Measurements from ENCODE around the gene SLC17A5.

The SLC17A5 gene

DNA sequence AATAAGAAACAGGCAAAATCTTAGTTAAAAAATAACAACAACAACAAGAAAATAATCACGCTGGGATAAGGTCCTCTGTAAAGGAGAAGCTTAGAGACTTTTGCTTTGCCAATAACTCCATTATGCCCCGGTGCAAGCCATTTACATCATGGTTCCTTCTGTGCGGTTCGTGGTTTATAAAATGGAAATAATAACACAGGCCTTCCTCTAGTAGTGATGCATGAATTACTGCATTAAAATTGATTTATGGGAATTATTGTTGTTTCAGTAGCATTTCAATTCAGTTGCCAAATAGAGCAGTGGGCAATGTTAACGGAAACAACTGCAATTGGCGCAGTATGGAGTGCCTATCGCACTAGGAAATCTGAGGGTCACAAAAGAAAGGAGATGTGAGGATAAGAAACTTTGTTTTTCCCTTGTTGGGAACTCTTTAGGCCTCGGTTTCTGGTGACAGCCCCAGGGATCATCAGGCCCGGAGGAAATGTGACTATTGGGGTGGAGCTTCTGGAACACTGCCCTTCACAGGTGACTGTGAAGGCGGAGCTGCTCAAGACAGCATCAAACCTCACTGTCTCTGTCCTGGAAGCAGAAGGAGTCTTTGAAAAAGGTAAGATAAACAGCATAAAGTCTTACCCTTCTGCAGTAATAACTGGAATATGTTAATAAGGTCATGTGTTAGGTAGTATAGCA is 43.3 kb upstream of the SLC17A5 start:
- Histone ChIP-seq H3K4me3 (peak overlapping the region; percentile 62 to 63), H3K27ac (no peak overlapping the region), H3K27me3 (no peaks in the 10 kb centered on the region), H3K4me1 (peaks cover 0 to 24% (median 16%) of the 10 kb centered on the region in 4 donors), H3K9me3 (no peaks in the 10 kb centered on the region), H3K36me3 (no peaks in the 10 kb centered on the region)
- intact Hi-C loops (cut with DNase I; ENCODE audit: low total_unique reads), result no loop called here
- no peak for DNase-seq
- TF ChIP-seq CTCF (IDR thresholded peaks at IDR 0.05), result no peak

GRCh38 chr6:73695619-73696421 is 42.0 kb upstream of the SLC17A5 start, which contains the start of gene CD109:
Gene CD109 (plus strand): TSS chr6:73696203. CDS start chr6:73696216, 13 bp downstream.
- Histone ChIP-seq H3K27me3 (no peaks in the 10 kb centered on the region), H3K9me3 (no peaks in the 10 kb centered on the region), H3K4me3 (peak within 1 kb of the TSS; percentile 62 to 63), H3K27ac (peak within 1 kb of the TSS; percentile 76 to 84), H3K4me1 (peaks cover 0 to 24% (median 16%) of the 10 kb centered on the region in 4 donors), H3K36me3 (no peaks in the 10 kb centered on the region)
- TF ChIP-seq CTCF (IDR thresholded peaks at IDR 0.05), result no peak
- DNase-seq, result peak; percentile 51 to 71
- intact Hi-C loops (cut with DNase I; ENCODE audit: low total_unique reads), result no loop called here

DNA sequence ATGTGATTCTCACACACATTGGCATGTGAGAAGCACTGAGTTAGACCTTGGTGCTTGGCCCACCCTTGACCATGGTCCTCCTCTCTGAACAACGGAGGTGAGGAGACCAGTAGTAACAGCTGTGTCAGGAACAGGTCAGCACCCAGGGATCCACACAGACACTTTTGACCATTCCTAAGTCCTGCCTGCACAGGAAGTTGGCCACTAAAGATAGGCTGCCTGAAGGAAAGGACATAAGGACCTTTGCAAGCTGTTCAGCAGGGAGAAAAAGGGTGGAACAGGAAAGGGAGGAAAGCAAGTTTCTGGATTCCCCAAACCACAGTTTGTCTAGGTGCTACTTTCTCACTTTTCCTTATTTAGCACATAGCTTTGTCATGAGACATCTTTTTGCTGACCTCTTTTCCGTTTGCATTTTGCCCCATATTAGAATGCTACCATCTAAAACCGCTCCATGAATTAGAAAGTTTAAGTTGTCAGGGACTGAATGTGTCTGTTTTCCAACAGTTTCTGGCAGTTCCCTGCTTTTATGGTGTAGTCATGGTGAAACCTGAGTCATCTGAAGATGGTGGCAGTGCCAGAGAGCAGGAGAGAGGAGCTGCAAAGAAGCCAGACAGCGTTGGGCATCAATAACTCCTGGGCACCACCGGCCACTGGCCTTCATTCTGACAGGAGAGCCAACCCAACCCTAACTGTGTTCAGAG is 41.1 kb upstream of the SLC17A5 start:
- H3K27ac ChIP-seq, result peak overlapping the region; percentile 76 to 84
- no peaks in the 10 kb centered on the region for H3K36me3 ChIP-seq
- intact Hi-C loops (cut with DNase I; ENCODE audit: low total_unique reads), result no loop called here
- peak overlapping the region; percentile 62 to 63 for H3K4me3 ChIP-seq
- DNase-seq, result no peak
- peaks cover 0 to 24% (median 16%) of the 10 kb centered on the region in 4 donors for H3K4me1 ChIP-seq
- no peak for TF ChIP-seq CTCF (IDR thresholded peaks at IDR 0.05)
- no peaks in the 10 kb centered on the region for H3K9me3 ChIP-seq
- H3K27me3 ChIP-seq, result no peaks in the 10 kb centered on the region

DNA sequence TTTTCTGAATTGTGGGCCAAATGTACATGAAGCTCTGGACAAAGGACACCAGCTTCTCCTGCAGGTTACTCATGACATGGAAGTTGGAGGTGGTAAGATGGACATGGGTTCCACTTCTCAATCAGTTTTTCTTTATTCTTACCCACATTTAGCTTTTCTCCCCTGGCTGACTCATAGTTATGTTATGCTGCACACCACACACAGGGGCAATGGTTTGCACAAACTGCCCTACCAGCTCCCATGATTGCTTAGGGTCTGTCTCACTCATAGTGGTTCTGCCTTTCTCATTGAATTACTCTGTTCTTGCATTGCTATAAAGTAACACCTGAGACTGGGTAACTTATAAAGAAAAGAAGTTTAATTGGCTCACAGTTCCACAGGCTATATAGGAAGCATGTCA is 37.7 kb upstream of the SLC17A5 start:
- no peak overlapping the region for H3K27ac ChIP-seq
- H3K4me3 ChIP-seq, result no peak overlapping the region
- intact Hi-C loops (cut with DNase I; ENCODE audit: low total_unique reads), result no loop called here
- H3K4me1 ChIP-seq, result peaks cover 0 to 11% (median 9%) of the 10 kb centered on the region in 4 donors
- no peaks in the 10 kb centered on the region for H3K36me3 ChIP-seq
- no peak for TF ChIP-seq CTCF (IDR thresholded peaks at IDR 0.05)
- H3K27me3 ChIP-seq, result no peaks in the 10 kb centered on the region
- no peaks in the 10 kb centered on the region for H3K9me3 ChIP-seq
- DNase-seq, result no peak

GRCh38 chr6:73690056-73690455 is 36.3 kb upstream of the SLC17A5 start:
- H3K36me3 ChIP-seq, result no peaks in the 10 kb centered on the region
- no peak overlapping the region for H3K27ac ChIP-seq
- no peaks in the 10 kb centered on the region for H3K9me3 ChIP-seq
- H3K27me3 ChIP-seq, result no peaks in the 10 kb centered on the region
- intact Hi-C loops (cut with DNase I; ENCODE audit: low total_unique reads), result no loop called here
- no peak for DNase-seq
- H3K4me1 ChIP-seq, result peaks cover 0 to 7% (median 6%) of the 10 kb centered on the region in 4 donors
- no peak overlapping the region for H3K4me3 ChIP-seq
- no peak for TF ChIP-seq CTCF (IDR thresholded peaks at IDR 0.05)

All from tibial artery (tissue), 4 donors.